K562 (cell line): ENCODE data around the gene TXNRD1. TPM values are rescaled to one million over a fixed set of nuclear protein-coding genes. Genes with fewer than 3 reads are reported as not detected.

Experiments
- FOXP1 ChIP-seq: sonication (generic); formaldehyde crosslinking; IDR thresholded peaks from 2 replicates; pipeline ENCODE4 v1.8.0; 2022; ENCODE audit warnings: mild to moderate bottlenecking, missing genetic modification reagents
- GATA2 ChIP-seq: sonication (generic); formaldehyde crosslinking; IDR thresholded peaks from 2 replicates; pipeline ENCODE4 v1.4.0; 2020; ENCODE audit warnings: mild to moderate bottlenecking, missing genetic modification reagents
- HNRNPUL1 ChIP-seq: fragments of 200-400 bp; formaldehyde crosslinking; IDR thresholded peaks from 2 replicates; pipeline ENCODE4 v1.6.1; 2017; ENCODE audit warnings: low read length
- KAT2B ChIP-seq: IDR thresholded peaks from one replicate; pipeline ENCODE4 v1.6.1; 2012; ENCODE audit warnings: low read depth, mild to moderate bottlenecking, control low read depth, inconsistent platforms, low read length, moderate library complexity
- KLF13 ChIP-seq: fragments of 450-650 bp; IDR thresholded peaks from 2 replicates; pipeline ENCODE4 v1.6.1; 2016; ENCODE audit warnings: missing genetic modification characterization, low read depth, mild to moderate bottlenecking, missing compliant biosample characterization, moderate library complexity, borderline replicate concordance
- NONO ChIP-seq, 2 experiments: fragments of 200-400 bp in 1 of 2; fragments of 450-650 bp in 1 of 2; formaldehyde crosslinking in 1 of 2; IDR thresholded peaks; 2 replicates each; pipeline ENCODE4 v1.6.1; 2017; ENCODE audit warnings: low read depth in 2 of 2, mild to moderate bottlenecking in 2 of 2, moderate library complexity in 2 of 2, low read length in 1 of 2
- POLR2A ChIP-seq: fragments of 450-650 bp; conservative IDR thresholded peaks from 2 replicates; pipeline ENCODE4 v1.6.1; 2016
- RCOR1 ChIP-seq, 2 experiments: IDR thresholded peaks; 2 replicates each; pipeline ENCODE4 v1.6.1; 2012; ENCODE audit warnings: low read depth in 2 of 2, low read length in 2 of 2, borderline replicate concordance in 1 of 2, improper control_type of control experiment in 1 of 2
- RFX1 ChIP-seq: fragments of 450-650 bp; IDR thresholded peaks from 2 replicates; pipeline ENCODE4 v1.6.1; 2016; ENCODE audit warnings: mild to moderate bottlenecking, moderate library complexity
- SIN3B ChIP-seq: fragments of 450-650 bp; IDR thresholded peaks from 2 replicates; pipeline ENCODE4 v1.6.1; 2017; ENCODE audit warnings: low read depth, mild to moderate bottlenecking, moderate library complexity
- SMARCC2 ChIP-seq: fragments of 450-650 bp; IDR thresholded peaks from 2 replicates; pipeline ENCODE4 v1.6.1; 2017; ENCODE audit warnings: antibody characterized with exemption, moderate library complexity, mild to moderate bottlenecking, low read depth
- SMARCE1 ChIP-seq: fragments of 450-650 bp; IDR thresholded peaks from 2 replicates; pipeline ENCODE4 v1.7.1; 2016; ENCODE audit warnings: mild to moderate bottlenecking
- SP1 ChIP-seq: sonication (generic); formaldehyde crosslinking; IDR thresholded peaks from 2 replicates; pipeline ENCODE4 v1.8.1; 2022; ENCODE audit warnings: mild to moderate bottlenecking, missing genetic modification reagents
- U2AF1 ChIP-seq: fragments of 200-400 bp; formaldehyde crosslinking; optimal IDR thresholded peaks from 2 replicates; pipeline ENCODE3; 2017; ENCODE audit warnings: mild to moderate bottlenecking, low read depth, low read length, moderate library complexity
- YY1 ChIP-seq, 3 experiments: IDR thresholded peaks; 2 replicates each; pipeline ENCODE4 v1.6.1; 2011; ENCODE audit warnings: low read length in 2 of 3, mild to moderate bottlenecking in 2 of 3, moderate library complexity in 2 of 3, borderline replicate concordance in 1 of 3, control low read depth in 1 of 3, low read depth in 1 of 3; ENCODE audit not compliant: insufficient read depth in 3 of 3, insufficient replicate concordance in 2 of 3, control insufficient read depth in 1 of 3, insufficient read length in 1 of 3; ENCODE audit errors: extremely low read depth in 1 of 3
- ZBTB17 ChIP-seq: fragments of 450-650 bp; formaldehyde crosslinking; IDR thresholded peaks from 2 replicates; pipeline ENCODE4 v1.4.0; 2020; ENCODE audit warnings: mild to moderate bottlenecking
- ZBTB5 ChIP-seq: fragments of 450-650 bp; IDR thresholded peaks from 2 replicates; pipeline ENCODE4 v1.6.1; 2017; ENCODE audit warnings: antibody characterized with exemption
- ZFP36 ChIP-seq: fragments of 150-350 bp; IDR thresholded peaks from 2 replicates; pipeline ENCODE4 v1.6.1; 2018; ENCODE audit warnings: low read length, low read depth; ENCODE audit not compliant: partially characterized antibody
- ZNF232 ChIP-seq: sonication (generic); formaldehyde crosslinking; IDR thresholded peaks from 2 replicates; pipeline ENCODE4 v1.8.0; 2022; ENCODE audit warnings: mild to moderate bottlenecking, missing genetic modification reagents
- ZNF316 ChIP-seq: fragments of 450-650 bp; IDR thresholded peaks from 2 replicates; pipeline ENCODE4 v1.6.1; 2016
- ZNF764 ChIP-seq: fragments of 250-450 bp; sonication (Bioruptor Pico); IDR thresholded peaks from 2 replicates; pipeline ENCODE4 v1.4.0; 2020; ENCODE audit warnings: low read depth, mild to moderate bottlenecking, moderate library complexity
- polyA plus RNA-seq, 8 experiments: library from polyadenylated mRNA; depleted of rRNA in 4 of 8; stranded (reverse) in 5 of 8; unstranded in 3 of 8; fragments of >200 nt; fragmentation: Nextera tagmentation in 2 of 8; fragmentation: Illumina TruSeq in 1 of 8; extraction: Ambion mirVana in 2 of 8; extraction: Trizol in 1 of 8; gene quantifications; 2 replicates each; pipeline versions ENCODE4 v1.2.1 to v1.2.3, GENCODE V29; 2011 to 2014; ENCODE audit warnings: inconsistent platforms in 1 of 8, missing spikeins in 1 of 8
- total RNA-seq, 7 experiments: library from RNA; depleted of rRNA in 6 of 7; stranded (reverse); fragments of >200 nt in 6 of 7; fragmentation: Illumina TruSeq in 2 of 7; extraction: Trizol in 2 of 7; gene quantifications; 2 replicates each; pipeline versions ENCODE4 v1.2.1 to v1.2.3, GENCODE V29; 2011 to 2021; ENCODE audit warnings: low replicate concordance in 1 of 7
- TF ChIP-seq, protein P1 (sequence below): fragments of 250-450 bp; sonication (Bioruptor Pico); IDR thresholded peaks from 2 replicates; pipeline ENCODE4 v1.4.0; 2020; ENCODE audit warnings: mild to moderate bottlenecking, moderate library complexity
- TF ChIP-seq, protein P2 (sequence below): fragments of 200-400 bp; formaldehyde crosslinking; IDR thresholded peaks from 2 replicates; pipeline ENCODE4 v1.6.1; 2017; ENCODE audit warnings: mild to moderate bottlenecking, low read depth, low read length, moderate library complexity

The TXNRD1 gene
- total and polyA plus RNA-seq, 9 of the 15 experiments (the other 6 are each of a cell fraction or from before 2014, with no cell fraction given): 107 to 189 (median 146) TPM

GRCh38 chr12:104215638-104216297 lies at the start of gene TXNRD1 (continued):
- TF ChIP-seq RCOR1 (IDR thresholded peaks at IDR 0.05; ENCODE audit: borderline replicate concordance in 1 of 2, low read depth in 2 of 2, low read length in 2 of 2) (no peak), ZBTB17 (CRISPR knock-in tag) (no peak), SP1 (CRISPR knock-in tag) (peak; percentile 94), SMARCC2 (no peak), FOXP1 (peak; percentile 57; the same call in 1 of the 2 replicates), HNRNPUL1 (no peak), ZBTB5 (no peak), ZNF232 (no peak), GATA2 (CRISPR knock-in tag) (no peak), ZNF764 (CRISPR knock-in tag) (no peak), YY1 (IDR thresholded peaks at IDR 0.05; ENCODE audit: borderline replicate concordance in 1 of 3, control insufficient read depth in 1 of 3, extremely low read depth in 1 of 3, insufficient read depth in 3 of 3, insufficient read length in 1 of 3, insufficient replicate concordance in 2 of 3, low read depth in 1 of 3, low read length in 2 of 3) (peak in 2 of 3 experiments; percentile 67 to 75), SMARCE1 (no peak), KLF13 (tag) (peak; percentile 94; the same call in 1 of the 2 replicates), ZFP36 (peak; percentile 15), NONO (IDR thresholded peaks at IDR 0.05; ENCODE audit: low read depth in 2 of 2, low read length in 1 of 2) (peak; percentile 46 to 57; a peak in 2 of 4 replicates), SIN3B (no peak), RFX1 (no peak), KAT2B (no peak), POLR2A (0 out of 2 replicates have a peak, but pooled peaks have one; percentile 51), U2AF1 (no peak), ZNF316 (no peak)
- TF ChIP-seq, protein P1, sequence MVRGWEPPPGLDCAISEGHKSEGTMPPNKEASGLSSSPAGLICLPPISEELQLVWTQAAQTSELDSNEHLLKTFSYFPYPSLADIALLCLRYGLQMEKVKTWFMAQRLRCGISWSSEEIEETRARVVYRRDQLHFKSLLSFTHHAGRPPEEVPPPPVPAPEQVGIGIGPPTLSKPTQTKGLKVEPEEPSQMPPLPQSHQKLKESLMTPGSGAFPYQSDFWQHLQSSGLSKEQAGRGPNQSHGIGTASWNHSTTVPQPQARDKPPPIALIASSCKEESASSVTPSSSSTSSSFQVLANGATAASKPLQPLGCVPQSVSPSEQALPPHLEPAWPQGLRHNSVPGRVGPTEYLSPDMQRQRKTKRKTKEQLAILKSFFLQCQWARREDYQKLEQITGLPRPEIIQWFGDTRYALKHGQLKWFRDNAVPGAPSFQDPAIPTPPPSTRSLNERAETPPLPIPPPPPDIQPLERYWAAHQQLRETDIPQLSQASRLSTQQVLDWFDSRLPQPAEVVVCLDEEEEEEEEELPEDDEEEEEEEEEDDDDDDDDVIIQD (CRISPR knock-in tag): no peak
- TF ChIP-seq, protein P2, sequence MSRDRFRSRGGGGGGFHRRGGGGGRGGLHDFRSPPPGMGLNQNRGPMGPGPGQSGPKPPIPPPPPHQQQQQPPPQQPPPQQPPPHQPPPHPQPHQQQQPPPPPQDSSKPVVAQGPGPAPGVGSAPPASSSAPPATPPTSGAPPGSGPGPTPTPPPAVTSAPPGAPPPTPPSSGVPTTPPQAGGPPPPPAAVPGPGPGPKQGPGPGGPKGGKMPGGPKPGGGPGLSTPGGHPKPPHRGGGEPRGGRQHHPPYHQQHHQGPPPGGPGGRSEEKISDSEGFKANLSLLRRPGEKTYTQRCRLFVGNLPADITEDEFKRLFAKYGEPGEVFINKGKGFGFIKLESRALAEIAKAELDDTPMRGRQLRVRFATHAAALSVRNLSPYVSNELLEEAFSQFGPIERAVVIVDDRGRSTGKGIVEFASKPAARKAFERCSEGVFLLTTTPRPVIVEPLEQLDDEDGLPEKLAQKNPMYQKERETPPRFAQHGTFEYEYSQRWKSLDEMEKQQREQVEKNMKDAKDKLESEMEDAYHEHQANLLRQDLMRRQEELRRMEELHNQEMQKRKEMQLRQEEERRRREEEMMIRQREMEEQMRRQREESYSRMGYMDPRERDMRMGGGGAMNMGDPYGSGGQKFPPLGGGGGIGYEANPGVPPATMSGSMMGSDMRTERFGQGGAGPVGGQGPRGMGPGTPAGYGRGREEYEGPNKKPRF: no peak
